Activated naive CD8-positive, alpha-beta T cell treated with anti-CD3 and anti-CD28 coated beads, Interleukin-2, amount 10 ng/mL, durations not matched to agents 7 days and 5 days (primary cell): ENCODE results near the gene ANKRD60. TPM values are rescaled to one million over a fixed set of nuclear protein-coding genes. Genes with fewer than 3 reads are reported as not detected.

Source experiments
- ATAC-seq: fragments of 150-1000 bp; cut with Tn5 transposase; one replicate; pipeline ENCODE4 v1.10.0; 2021; ENCODE audit warnings: low read depth, moderate library complexity
- POLR2A ChIA-PET: fragments of 350-600 bp; sonication (Branson Sonifier 250); formaldehyde crosslinking; loops from one replicate; lab custom pipeline; 2021; ENCODE audit warnings: antibody characterized with exemption; lab: Charles Lee
- DNase-seq: peaks from one replicate; pipeline ENCODE4 v3.0.0; 2021
- H3K27ac Mint-ChIP-seq: one replicate; pipeline ENCODE4 v1.8.0; 2022; ENCODE audit warnings: mild to moderate bottlenecking, mixed read lengths
- H3K27me3 Mint-ChIP-seq: one replicate; pipeline ENCODE4 v1.8.0; 2022; ENCODE audit warnings: mild to moderate bottlenecking, moderate library complexity, mixed read lengths
- H3K36me3 Mint-ChIP-seq: one replicate; pipeline ENCODE4 v1.8.0; 2021; ENCODE audit warnings: mild to moderate bottlenecking, mixed read lengths
- H3K4me1 Mint-ChIP-seq: one replicate; pipeline ENCODE4 v1.8.0; 2021; ENCODE audit warnings: mixed read lengths
- H3K4me3 Mint-ChIP-seq: one replicate; pipeline ENCODE4 v1.8.0; 2022; ENCODE audit warnings: mild to moderate bottlenecking, moderate library complexity, mixed read lengths
- H3K9me3 Mint-ChIP-seq: one replicate; pipeline ENCODE4 v1.8.0; 2021; ENCODE audit warnings: mixed read lengths
- total RNA-seq, 2 experiments: library from RNA; stranded (reverse); gene quantifications; one replicate each; pipeline ENCODE4 v1.2.3, GENCODE V29; 2021

The ANKRD60 gene
- total RNA-seq, 2 experiments from 2014 or later, result not detected

GRCh38 chr20:58167759-58168158, 60.7 kb downstream of the ANKRD60 start:
- Mint-ChIP-seq H3K9me3 (no peaks in the 10 kb centered on the region), H3K4me1 (peaks cover 2% of the 10 kb centered on the region), H3K27me3 (no peaks in the 10 kb centered on the region), H3K36me3 (no peaks in the 10 kb centered on the region), H3K4me3 (no peak overlapping the region), H3K27ac (no peak overlapping the region)
- ATAC-seq (no peak), DNase-seq (no peak)
- POLR2A ChIA-PET, result no interaction called here

Other genes starting within 250 kb of the ANKRD60 start
- 10 to 100 TPM; 17.3 to 18.5 TPM for gene RAB22A, start 81.1 kb upstream of the ANKRD60 start, total RNA-seq
- gene VAPB, start 160.6 kb upstream of the ANKRD60 start, total RNA-seq, result 10 to 100 TPM; 32.8 to 35.6 TPM